Measurements from ENCODE around the gene RNF121.

RNF121 gene

DNA sequence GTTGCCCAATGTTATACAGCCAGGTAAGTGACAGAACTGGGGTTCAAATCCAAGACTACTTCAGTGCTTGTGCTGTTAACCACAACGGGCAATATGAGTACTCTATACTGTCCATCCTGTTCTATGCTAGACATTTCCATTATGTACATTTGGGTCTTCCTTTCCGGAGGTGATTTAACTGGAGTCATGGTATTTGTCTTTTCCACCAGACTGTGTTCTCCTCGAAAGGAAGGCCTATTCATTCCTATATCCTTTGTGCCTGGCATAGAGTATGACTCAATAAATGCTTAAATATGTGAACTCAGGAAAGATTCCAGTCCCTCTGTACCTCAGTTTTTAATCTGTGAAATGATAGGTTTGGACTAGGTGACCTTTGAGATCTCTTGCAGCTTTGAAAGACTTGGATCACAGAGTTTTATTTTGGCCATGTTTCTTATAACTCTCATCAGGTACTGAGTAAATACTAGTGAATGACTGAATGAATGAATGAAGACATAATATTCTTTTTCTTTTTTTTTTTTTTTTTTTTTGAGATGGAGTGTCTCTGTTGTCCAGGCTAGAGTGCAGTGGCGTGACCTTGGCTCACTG, 6.6 kb downstream of the RNF121 start:
- FAIRE-seq, result no peak

DNA sequence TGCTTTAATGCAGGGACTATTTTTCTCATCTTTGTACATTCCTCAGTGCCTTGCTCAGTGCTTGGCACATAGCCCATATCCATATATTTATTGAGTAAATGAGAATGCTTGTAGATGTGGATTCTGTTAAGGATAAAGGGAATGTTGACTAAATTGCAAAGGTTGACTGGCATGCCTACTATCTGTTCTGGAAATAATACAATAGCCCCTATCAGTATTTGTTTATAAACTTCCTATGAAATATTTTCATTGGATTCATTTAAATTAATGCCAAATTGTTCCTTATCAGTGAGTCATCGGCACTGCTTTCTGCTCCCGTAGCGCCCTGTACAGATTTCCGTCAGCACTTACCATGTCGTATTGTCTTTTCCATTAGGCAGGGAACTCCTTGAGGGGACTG, 8.0 kb downstream of the RNF121 start:
- no peak for FAIRE-seq

DNA sequence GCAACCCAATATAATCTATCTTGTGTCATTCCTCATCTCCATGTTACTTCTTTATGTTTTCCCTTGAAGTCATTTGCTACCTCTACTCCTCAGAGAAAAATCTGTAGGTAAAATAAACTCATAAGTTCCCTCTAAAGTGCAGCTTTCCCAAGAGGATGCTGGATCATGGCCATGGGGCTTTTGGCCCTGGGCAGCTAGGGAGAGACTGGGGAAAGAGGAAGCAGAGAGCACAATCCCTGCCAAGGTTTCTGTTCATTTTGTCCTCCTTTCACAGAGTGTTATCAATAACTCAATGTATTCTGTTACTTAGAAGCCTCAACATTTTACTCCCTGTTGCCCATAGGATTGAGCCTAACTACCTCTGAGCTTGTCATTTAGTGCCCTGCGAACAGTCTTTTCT, 9.0 kb downstream of the RNF121 start:
- FAIRE-seq, result no peak

- FAIRE-seq, result no peak
These were observed 11.8 kb downstream of the RNF121 start for GRCh38 chr11:71940561-71941219.

DNA sequence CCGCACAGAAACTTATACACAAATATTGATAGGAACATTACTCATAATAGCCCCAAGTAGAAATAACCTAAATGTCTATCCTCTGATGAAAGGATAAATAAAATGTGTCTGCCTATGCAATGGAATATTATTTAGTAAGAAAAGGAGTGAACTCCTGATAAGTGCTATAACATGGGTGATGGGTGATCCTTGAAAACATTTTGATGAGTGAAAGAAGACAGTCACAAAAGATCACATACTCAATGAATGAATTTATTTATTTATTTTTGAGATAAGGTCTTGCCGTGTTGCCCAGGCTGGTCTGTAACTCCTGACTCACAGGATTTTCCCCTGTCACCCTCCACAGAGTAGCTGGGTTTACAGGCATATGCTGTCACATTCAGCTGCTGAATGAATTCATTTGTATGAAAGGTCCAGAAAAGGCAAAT, 17.3 kb downstream of the RNF121 start:
- FAIRE-seq, result no peak

DNA sequence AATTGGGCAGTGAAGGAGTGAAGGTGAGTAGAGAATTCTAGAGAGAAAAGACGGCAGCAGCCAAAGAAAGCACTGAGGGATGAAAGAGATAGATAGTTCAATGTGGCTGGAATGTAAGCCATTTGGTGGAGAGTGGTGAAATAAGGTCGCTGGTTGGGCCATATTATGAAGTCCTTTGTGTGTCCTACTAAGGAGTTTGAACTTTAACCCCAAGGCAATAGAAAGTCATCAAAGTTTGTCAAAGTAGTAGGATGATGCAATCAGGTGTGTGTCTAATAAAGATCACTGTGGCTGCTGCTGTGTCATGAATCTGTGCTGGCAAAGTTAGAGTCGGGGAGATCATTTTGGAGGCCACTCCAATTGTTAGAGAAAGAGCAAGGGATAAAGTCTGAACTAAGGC, 18.7 kb downstream of the RNF121 start:
- no peak for FAIRE-seq

DNA sequence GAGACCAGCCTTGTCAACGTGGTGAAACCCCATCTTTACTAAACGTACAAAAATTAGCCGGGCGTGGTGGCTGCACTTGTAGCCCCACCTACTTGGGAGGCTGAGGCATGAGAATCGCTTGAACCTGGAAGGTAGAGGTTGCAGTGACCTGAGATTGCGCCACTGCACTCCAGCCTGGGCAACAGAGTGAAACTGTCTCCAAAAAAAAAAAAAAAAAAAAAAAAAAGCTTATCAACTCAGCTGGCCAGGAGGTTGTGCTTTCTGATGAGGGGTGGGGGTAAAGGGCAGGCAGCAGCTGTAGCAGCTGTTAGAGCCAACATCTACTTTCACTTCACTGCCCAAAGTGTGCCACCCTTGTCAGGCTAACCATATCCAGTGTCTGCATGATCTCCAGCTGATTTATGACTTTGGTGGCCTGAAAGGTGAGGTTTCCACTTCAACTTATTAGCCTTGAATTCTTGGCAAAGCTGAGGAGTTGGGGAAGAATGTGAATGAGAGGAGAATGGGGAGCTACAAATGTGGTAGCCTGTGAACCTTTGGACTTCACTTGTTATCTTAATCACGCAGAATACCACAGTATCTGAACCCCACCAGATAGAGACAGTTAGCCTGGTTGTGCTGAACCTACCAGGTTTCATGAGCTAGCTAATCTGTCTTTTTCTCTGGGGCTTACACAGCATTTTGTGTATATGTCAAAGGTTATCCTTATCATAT, 19.6 kb downstream of the RNF121 start:
- FAIRE-seq, result no peak

- FAIRE-seq, result no peak
These were observed 20.2 kb downstream of the RNF121 start for GRCh38 chr11:71949034-71949433.

DNA sequence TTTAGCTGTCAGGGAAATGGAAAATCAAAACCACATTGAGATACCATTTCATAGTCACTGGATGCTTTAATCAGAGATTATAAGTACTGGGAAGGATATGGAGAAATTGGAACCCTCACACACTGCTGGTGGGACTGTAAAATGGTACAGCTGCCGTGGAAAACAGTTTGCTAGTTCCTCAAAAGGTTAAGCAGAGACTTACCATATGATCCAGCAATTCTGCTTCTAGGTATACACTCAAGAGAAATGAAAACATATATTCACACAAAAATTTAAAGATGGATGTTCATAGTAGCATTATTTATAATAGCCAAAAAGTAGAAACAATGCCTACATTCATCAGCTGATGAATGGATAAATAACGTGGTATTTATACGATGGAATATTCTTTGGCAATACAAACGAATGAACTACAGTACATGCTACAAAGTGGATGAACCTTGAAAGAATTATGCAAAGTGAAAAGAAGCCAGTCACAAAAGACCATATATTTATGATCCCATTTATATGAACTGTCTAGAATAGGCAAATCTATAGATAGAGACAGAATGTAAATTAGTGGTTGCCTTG, 23.0 kb downstream of the RNF121 start:
- FAIRE-seq, result no peak

DNA sequence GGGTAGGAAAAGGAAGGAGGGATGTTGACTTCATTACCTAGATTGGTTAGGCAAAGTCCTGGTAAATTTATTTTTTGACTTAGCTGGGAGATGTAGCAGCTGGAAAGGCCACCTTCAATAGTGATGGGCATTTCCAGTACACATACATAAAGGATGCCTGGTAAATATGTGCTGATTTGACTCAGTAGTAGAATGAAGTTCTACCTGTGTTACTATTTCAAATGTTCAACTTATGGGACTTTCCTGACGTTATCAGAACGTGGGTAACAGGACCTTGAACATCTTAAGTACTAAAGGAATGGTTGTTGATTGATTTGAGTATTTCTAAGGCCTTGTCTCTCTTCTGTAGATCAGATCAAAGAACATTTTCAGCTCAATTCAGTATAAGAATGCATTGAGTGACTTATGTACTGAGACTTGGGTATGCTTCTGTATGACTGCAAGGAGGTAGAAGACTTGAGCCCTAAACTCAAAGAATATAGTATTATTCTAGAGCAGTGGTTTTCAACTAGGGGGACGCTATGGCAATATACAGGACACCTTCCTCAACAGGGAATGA, 27.1 kb downstream of the RNF121 start:
- FAIRE-seq, result no peak

DNA sequence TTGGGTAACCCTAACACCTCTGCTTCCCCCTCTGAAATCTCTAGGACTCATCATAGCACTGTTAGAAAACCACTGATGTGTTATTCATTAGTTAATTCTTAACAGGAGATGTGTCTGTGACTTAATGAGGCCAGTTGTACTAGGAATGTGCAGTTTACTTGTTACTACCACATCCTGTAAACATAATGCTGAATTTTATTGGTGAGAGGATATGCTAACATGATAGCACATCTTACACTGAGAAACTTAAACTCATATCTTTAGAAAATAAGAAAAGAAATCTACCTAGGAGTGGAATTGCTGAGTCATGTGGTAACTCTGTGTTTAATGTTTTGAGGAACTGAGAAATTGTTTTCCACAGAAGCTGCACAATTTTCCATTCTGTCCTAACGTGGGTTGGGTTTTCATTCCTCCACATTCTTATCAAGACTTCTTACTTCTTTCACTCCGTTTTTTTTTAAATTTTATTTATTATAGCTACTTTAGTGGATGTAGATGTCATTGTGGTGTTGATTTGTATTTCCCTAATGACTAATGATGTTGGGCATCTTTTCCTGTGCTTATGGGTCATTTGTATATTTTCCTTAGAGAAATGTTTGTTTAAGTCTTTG, 33.7 kb downstream of the RNF121 start:
- FAIRE-seq, result no peak

- FAIRE-seq, result no peak
These were observed 34.6 kb downstream of the RNF121 start for GRCh38 chr11:71963468-71963867.

- FAIRE-seq, result no peak
These were observed 35.8 kb downstream of the RNF121 start for GRCh38 chr11:71964641-71965040.

GRCh38 chr11:71971680-71972079, 42.8 kb downstream of the RNF121 start:
- FAIRE-seq, result no peak

DNA sequence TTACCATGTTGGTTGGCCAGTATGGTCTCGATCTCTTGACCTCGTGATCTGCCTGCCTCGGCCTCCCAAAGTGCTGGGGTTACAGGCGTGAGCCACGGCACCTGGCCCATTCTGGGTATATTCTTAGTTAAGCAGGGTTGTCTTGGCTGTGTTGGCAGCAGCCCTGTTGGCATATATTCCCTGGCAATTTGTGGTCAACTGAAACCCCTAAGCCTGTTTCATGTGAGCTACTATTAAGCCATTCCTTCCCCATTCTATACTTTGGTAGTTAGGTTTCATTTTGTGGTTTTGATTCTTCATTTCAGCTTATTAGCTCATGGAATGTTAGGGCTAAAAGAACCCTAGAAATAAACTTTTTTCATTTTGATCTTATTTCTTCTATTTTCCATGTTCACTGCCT, 47.7 kb downstream of the RNF121 start:
- FAIRE-seq, result no peak

DNA sequence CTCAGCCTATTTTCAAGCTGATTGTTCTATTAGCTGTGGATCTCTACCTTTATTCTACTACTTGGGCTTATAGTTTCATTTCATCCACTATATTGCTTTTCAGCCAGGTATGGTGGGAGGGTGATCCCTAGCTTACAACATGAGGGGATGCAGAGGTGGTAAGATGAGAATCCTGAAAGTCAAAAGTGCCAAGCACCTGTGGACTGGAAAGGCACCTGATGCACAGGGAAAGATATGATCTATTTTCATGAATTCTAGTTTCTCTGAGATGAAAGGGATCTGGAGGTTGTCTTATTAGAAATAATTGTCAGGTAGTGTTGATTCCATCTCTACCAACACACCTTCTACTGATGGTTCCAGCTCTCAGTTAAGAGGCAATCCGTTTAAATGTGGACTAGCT, 48.2 kb downstream of the RNF121 start:
- FAIRE-seq, result no peak

DNA sequence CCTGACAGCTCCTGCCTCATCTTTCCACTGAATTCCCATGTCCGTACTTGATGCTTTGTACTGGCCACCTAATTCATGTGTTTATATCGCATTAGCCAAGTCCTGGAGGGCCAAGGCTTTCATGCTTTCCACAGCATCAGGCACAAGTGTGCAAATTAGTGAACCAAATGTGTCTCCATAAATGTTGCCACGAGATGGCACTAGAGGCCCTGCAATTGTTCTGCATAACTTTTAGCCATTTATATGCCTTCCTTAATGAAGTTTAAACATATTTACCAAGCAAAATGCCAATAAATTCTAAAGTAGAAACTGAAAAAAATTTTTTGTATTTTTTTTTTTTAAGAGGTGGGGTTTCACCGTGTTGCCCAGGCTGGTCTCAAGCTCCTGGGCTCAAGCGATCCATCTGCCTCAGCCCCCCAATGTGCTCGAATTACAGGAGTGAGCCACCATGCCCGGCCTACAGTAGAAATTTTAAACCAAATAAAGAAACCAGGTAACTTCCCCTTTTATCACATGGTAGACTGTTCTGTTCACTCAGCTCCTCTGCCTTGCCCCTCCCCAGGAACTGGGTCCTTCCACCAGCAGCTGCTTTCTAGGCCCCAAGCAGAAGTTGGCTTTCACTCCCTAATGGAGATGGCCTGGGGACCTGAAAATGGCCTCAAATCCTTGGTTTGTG, 49.0 kb downstream of the RNF121 start:
- no peak for FAIRE-seq

GRCh38 chr11:71979094-71979493, 50.2 kb downstream of the RNF121 start:
- no peak for FAIRE-seq

DNA sequence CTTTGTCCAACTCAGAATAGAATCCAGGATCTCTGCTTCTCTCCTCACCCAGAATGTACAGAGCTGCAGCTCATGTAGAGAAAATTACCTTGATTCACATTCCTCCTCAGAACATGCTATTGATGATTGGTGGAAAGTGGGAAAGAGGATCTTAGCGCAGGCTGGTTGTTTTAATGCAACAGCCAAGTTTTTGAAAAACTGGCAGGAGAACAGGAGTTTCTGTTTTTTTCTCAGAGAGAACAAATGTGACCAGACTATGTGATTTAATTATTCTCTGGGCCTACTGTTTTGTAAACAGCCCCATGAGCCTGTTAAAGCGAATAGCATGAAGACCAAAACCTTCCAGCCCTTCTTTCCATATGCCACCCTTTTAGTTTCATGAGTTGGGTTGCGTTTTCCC, 50.8 kb downstream of the RNF121 start:
- no peak for FAIRE-seq

DNA sequence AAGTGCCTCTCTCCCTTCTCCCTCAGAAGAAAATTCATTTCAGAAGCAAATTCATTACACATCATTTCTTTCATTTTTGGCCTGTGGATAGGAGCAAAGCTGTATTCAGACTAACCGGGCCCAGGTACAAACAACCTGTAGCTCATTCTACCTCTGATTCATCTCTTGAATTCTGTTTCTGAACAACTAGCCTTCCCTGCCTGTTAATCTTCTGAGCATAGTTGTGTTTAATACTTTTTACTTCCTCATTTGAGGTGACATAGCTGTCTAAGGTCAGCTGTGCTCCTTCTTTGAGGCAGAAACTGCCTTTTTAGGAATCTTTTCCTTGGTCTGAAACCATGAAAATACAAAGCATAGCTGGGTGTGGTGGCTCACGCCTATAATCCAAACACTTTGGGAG, 57.3 kb downstream of the RNF121 start:
- FAIRE-seq, result no peak

- FAIRE-seq, result no peak
These were observed 58.7 kb downstream of the RNF121 start for GRCh38 chr11:71987521-71987920.

DNA sequence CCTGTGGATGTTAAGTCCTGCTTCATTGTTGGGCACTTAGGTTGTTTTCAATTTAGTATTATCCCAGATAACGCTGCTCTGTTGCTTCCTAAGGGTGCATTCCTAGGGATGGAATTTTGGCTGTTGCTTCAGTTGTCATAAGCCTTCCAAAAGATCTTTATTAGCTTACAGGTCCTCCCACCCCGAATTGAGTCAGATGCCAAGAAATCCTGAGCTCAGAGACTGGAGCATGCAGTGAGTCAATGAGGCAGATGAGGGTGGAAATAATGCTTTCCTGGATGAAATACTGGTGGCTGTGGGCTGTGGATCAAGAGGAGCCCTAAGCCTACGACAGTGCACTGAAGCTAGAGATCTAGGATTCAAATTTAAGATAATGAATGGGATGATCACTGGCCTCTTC, 59.2 kb downstream of the RNF121 start:
- no peak for FAIRE-seq

DNA sequence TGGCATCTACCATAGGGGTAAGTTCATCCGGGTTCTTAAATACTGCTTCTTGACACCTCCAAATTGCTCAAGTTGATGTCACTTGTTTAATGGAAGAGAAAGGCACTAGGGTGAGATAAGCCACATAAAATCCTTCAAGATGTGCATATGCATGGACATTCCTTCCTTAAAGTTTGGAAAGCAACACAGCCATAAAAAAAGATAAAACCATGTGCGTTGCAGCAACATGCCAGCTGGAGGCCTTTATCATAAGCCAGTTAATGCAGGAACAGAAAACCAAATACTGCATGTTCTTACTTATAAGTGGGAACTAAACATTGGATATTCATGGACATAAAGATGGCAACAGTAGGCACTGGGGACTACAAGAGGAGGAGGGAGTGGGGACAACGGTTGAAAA, 61.9 kb downstream of the RNF121 start:
- no peak for FAIRE-seq

All from islet of Langerhans (tissue), 1 donor.